GM10266 (cell line): ENCODE measurements around the gene TBCD.

Experiments used
- DNase-seq: peaks from one replicate; pipeline ENCODE4 v3.0.0; 2012; ENCODE audit errors: extremely low spot score
- TF ChIP-seq, protein P1 (sequence below): IDR thresholded peaks from 2 replicates; pipeline ENCODE4 v1.5.1; 2012; ENCODE audit warnings: mild to moderate bottlenecking, low read depth; ENCODE audit not compliant: control insufficient read depth, insufficient read depth; ENCODE audit errors: missing control alignments

Gene TBCD

GRCh38 chr17:82720204-82720603 lies 31.7 kb upstream of the TBCD start:
- no peak for DNase-seq
- TF ChIP-seq, protein P1, sequence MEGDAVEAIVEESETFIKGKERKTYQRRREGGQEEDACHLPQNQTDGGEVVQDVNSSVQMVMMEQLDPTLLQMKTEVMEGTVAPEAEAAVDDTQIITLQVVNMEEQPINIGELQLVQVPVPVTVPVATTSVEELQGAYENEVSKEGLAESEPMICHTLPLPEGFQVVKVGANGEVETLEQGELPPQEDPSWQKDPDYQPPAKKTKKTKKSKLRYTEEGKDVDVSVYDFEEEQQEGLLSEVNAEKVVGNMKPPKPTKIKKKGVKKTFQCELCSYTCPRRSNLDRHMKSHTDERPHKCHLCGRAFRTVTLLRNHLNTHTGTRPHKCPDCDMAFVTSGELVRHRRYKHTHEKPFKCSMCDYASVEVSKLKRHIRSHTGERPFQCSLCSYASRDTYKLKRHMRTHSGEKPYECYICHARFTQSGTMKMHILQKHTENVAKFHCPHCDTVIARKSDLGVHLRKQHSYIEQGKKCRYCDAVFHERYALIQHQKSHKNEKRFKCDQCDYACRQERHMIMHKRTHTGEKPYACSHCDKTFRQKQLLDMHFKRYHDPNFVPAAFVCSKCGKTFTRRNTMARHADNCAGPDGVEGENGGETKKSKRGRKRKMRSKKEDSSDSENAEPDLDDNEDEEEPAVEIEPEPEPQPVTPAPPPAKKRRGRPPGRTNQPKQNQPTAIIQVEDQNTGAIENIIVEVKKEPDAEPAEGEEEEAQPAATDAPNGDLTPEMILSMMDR, result no peak

DNA sequence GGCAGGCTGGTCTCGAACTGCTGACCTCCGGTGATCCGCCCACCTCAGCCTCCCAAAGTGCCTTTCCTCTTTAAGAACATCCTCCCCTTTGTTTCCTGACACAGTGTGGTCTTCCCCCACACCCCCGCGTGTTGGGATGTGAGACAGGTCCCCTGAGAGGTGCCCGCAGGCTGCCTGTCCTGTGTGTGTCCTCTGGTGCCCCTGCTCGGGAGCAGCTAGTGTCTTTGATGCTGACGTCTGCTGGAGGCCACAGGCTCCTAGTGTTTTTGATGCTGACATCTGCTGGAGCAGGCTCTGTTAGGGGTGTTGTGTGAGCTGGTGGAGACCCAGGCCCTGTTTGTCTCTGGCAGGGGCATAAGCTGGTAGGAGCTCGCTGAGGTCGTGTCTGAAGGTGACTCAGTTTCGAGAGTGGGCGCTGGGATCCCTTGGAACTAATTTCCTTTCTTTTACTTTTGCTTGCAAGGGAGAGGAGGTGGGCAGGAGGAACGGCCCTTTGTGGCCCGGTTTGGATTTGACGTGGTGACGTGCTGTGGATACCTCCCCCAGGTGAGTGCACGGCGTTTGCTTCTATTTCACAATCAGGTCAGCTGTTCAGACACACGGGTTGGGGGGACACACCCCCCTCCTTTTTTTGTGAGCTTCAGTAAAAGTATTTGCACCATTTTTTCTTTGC lies 29.4 kb upstream of the TBCD start:
- DNase-seq, result no peak
- TF ChIP-seq, protein P1, result no peak

DNA sequence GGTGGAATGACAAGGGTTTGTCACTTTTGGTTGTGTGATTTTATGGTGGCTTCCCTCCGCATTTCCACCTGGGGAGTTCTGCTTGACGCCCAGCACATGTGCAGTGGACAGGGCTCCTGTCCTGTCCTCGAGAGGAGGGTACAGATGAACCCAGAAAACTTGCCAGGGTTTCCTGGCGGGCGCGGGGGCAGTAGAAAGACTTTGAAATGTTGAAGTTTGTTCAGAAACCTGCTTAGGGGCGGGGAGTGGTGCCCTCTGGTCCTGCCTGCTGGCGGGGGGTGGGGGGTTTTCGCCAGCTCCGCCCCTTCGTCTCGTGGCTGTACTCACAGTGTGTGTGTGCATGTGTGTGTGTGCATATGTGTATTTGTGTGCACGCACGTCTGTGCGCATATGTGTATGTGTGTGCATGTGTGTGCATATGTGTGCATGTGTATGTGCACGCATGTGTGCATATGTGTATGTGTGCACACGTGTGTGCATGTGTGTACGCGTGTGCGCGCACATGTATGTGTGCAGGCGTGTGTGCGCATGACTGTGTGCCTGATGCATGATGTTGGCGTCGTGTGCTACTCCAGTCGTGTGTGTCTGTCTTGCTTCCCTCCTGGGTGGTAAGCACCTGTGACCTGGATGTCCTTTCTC lies 28.6 kb upstream of the TBCD start:
- TF ChIP-seq, protein P1, result no peak
- no peak for DNase-seq

DNA sequence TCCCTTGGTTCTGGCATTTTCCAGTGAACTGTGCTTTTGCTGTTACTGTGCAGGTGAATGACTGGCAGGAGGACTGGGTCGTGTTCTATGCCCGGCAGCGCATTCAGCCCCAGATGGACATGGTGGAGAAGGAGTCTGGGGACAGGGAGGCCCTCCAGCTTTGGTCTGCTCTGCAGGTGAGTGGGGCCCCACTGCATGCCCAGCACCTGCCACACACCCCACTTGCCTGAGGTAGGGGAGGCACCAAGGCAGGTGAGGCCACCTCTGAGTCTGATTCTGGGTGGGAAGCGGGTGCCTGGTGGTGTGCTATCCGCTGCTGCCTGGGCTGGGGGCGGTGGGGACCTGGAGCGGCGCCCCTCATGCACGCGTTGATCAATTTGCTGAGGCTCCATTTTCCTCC lies 25.4 kb upstream of the TBCD start:
- TF ChIP-seq, protein P1, result no peak
- no peak for DNase-seq

GRCh38 chr17:82729479-82730260 lies 22.2 kb upstream of the TBCD start:
- TF ChIP-seq, protein P1, result no peak
- no peak for DNase-seq

DNA sequence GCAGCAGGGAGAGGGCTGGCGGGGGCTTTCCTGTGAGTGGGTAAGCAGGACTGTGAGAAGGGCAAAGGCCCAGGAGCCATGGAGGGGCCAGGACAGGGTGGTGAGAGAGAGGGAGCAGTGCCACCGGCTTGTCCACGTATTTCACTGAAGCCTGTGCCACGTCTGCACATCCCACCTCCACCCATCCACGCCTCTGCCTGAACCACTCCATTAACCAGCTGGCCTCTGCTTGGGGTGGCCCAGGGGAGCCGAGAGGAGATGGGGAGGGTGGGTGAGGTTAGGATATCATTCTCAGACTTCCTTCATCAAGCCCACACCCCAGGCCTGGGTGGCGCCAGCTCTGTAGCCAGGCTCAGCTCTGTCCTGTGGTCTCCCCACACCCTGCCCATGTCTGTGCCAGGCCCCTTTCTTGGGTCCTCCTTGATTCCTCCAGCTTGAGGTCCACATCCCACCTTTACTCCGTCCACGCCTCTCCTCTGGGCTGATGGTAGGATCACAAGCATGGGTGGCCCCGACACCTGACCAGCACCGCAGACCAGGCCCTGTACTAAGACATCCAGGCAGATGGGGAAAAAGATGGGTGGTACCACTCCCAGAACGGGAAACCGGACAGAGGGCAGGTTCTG lies 19.6 kb upstream of the TBCD start:
- no peak for DNase-seq
- TF ChIP-seq, protein P1, result no peak
